SIG-M5 treated with dmso at 0.1 percent for 504 hours (cell line): ENCODE measurements around the gene TBC1D21.

Experiments
- DNase-seq: peaks from one replicate; lab custom pipeline; 2025; ENCODE audit not compliant: unreplicated experiment; lab: John Stamatoyannopoulos, UW

The TBC1D21 gene

DNA sequence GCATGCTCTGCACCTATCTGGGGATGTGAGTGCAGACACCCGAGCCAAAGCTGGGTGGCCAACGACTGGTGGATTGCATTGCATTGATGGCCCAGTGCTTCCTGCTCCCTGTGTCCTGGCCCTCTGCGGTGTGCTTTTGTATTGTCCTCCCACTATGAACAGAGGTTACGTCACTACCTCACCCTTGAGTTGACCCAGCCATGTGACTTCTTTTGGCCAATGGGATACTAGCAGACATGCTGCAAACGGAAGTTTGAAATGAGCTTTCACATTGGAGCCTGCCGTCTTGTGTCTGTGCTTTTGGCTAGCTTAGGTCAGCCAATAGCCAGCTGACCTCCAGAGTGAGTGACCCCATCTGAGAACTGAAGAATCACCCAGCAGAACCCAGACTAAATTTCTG lies 15.3 kb upstream of the TBC1D21 start:
- DNase-seq, result no peak

DNA sequence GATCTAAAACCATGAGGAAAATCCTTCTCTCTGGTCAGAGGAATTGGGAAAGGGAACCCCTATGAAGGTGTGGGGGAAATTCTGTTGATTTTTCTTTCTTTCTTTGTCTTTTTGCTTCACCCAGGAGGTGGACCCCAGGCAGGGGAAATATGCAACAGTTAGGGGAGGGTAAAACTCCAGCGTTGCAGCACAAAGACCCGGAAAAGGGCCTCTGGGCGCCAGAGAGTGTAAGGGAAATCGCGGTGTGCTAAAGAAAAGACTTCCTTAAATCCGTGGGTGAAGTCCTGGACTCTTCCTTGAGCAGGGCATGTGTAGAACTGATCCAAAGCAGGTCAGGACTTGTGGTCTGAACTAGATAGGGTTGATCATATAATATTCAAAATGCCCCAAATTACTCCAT lies 11.1 kb upstream of the TBC1D21 start:
- no peak for DNase-seq

DNA sequence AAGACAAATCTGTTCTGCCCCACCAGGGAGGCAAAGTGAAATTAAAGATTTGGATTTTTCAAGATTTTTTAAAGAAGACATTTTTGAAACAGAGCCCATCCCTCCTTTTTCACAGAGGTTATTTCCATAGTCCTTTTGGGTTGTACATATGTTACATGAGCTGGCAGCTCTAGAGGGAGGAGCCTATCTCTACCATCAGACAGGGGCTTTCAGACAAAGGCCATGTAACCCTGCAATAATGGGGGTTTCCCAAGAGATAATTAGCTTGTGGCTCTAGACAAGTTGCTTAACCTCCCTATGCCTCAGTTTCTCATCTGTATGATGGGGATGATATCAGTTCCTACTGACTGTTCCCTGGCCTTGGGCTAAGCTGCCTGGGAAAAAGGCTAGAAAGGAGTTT lies 8.0 kb upstream of the TBC1D21 start:
- DNase-seq, result no peak

DNA sequence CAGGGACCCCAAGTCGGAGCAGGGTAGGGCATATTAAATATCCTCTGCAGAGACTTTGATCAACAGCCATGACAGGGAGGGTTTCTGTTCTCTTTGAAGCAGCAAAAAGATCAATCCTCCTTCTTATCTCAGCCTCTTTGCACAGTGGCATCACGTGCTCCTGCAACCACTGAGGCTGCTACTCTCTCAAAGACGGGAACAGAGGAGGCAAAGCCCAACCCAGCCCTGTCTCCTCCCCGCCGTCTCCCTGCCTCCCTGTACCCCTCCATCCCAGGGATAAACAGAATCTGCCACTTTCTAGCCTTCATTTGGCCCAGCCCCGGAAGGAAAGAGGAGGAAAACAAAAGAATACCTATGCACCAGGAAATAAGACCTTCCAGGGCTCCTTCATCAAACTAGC lies 7.5 kb upstream of the TBC1D21 start:
- no peak for DNase-seq

DNA sequence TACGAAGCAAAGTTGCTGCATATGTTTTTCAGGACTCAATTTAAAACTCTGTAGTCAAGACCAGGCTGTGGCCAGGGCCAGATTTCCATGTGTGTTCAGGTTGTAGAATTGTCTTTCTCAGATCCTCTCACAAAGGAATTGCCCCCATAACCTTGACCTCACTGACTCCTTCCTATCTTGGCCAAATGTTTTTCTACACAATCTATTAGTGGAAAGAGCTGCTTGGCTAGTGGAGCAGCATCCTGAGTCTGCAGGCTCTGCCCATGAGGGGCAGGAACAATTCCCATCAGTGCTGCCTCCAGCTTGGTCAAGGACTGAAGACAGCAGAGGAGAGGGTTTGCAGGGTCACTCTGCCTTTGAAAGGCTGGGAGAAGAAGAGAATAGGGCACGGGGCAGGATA lies 6.9 kb upstream of the TBC1D21 start:
- no peak for DNase-seq

GRCh38 chr15:73866881-73867410 lies 6.4 kb upstream of the TBC1D21 start:
- DNase-seq, result no peak

- no peak for DNase-seq
These were observed 5.9 kb upstream of the TBC1D21 start for GRCh38 chr15:73867426-73867825.

DNA sequence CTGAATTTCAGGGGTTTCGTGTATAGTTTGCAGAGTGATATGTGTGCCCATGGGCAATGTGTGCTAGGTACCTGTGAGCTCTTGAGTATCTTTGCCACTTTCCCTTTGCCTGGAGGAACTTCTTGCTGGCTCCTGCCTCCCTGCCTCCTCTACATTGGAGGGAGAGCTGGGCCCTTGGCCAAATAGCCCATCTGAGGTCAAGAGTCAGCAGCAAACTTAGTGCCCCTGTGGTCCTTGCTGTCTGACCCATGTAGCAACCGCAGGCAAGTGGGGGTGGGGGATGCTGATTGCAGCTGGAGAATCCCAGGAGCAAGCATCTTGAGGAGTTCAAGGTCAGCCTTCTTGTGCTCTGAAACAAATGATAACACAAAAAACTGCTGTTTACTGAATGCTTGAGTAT lies 5.4 kb upstream of the TBC1D21 start:
- no peak for DNase-seq

DNA sequence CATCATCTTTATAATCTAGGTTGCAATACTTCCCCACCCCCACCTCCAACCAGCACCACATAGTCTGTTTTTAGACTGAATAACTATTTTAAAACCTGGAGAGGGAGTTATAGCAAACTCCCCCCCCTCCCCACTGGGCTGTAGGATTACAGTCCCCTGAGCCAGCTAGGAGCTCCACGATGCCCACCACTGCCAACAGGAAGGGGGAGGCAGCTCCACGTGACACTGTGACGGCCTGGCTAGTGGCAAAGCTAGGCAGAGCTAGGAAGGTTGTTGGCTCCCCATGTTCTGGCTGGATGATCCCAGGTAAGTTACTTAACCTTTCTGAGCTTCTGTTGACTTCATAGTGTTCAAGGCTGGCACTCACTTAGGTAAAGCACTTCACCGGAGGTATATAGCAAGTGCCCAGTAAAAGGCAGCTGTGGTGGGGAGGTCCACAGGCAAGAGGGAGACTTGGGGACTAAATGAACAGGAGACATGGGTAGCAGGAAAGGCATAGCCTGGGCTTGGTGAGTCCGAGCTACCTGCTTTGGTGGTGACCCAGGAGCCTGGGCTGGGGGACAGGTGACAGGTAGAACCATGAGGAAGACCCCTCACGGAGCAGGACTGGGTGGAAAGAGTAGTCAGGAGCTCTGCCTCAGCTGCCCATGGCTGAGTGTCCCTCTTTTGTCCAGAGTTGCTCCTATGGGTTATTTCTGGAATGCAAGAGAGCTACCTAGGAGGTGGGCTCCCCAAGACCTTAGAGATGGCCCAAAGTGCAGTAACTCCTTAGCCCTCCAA lies 4.0 kb upstream of the TBC1D21 start:
- DNase-seq, result no peak

- no peak for DNase-seq
These were observed 2.5 kb upstream of the TBC1D21 start for GRCh38 chr15:73870700-73871408.

DNA sequence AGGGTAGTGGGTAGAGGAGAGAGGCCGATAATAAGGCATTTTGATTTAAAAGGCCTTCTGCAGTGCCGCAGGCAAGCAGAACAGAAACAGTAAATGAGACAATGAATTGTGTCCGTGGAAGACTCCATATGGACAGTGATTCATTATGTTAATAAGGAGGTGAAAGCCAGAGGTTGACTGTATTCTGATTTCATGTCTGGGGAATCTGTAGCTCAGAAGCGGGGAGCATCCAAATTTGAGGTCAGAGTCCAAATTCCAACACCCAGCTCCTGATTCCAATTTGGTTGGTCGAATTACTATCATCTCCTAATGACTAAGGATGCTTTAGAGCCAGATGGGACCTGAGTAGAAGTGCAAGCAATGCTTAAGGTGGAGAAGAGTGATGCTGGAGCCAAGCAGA lies 1.0 kb upstream of the TBC1D21 start:
- DNase-seq, result no peak

DNA sequence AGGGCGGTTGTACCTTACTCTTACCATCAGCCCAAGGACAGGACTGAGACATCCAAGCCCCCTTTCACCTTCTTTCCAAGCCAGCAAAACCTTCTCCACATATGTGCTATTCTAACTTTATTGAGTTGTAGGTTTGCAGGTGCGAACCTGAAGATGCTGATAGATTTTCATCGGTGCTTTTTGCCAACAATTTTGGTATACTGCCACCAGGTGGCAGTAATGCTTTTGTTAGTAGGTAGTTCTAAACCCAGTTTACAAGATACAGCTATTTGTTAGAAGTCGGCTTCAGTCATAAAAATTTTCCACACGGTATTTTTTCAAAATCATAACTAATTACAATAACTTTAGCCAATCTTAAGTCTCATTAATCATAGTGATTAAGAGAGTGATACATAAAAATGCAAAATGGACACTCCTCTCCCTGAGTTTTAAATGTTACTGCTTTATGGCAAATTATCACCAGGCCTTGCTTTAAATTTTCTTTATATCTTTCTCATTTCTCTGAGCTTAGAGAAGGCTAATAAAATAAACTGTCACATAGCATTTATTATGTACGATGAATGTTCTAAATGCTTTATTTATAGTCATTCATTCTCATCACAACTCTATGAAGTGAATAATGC lies 636 bp downstream of the TBC1D21 start:
- DNase-seq, result peak; percentile 68

DNA sequence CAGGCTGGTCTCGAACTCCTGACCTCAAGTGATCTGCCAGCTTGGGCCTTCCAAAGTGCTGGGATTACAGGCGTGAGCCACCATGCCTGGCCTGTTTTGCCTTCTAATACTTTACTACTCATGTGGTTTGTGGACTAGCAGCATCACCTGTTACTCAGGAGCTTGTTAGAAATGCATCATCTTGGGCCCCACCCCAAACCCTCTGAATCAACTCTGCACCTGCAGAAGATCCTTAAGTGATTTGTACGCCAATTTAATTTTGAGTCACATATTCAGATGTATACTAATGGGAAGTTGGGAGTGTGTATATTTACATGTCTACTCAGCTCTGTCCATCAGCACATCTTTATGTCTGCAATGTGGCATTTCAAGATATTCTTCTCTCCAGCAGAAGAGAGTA lies 6.1 kb downstream of the TBC1D21 start:
- DNase-seq, result no peak

DNA sequence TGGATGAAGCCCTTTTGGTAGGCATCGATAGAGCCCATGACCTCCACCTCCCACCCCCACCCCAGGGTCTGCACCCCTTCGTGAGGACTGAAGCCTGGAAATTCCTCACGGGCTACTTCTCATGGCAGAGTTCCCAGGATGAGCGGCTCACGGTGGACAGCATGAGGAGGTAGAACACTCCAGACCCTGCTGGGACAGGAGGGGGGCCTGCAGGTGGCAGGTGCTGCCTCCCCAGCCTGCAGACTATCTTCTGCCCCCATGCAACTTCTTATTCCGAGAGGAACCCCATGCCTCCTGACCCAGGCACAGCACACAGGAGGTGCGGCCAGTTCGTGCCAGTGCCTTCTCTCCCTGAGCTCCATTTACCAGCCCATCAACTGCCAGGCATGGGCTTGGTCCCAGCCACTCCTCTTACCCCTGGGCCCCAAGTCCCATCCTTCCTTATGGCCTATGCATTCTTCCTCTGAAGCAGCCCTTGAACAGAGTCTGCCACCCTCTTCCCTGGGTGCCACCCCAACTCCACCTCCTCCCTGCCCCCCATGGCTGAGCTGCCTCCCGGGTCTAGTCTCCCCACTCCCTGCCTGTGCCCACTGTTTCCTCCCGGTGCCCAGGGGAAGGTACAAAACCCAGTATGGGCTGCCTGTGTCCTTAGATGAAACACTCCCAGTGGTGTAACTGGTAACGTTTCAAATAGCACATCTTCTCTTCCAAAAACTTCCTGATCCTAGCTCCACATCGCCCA lies 8.4 kb downstream of the TBC1D21 start:
- no peak for DNase-seq

- no peak for DNase-seq
These were observed 9.5 kb downstream of the TBC1D21 start for GRCh38 chr15:73882761-73883419.

DNA sequence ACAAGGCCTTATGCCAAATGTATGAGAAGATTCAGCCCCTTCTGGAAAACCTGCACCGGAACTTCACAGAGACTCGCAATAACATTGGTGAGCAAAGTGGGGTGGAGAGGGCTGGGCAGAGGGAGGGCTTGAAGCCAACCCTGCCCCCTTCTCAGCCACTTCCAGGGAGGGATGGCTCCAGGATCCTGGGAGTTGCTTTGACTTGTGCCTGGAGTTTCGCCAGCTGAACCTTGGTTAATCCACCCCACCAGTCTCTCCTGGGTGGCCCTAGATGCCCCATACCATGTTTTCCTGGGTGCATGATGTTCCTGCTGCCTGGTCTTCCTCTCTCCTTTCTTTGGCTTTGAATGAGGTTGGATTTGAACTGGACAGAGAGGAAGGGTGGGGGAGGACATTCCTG lies 10.8 kb downstream of the TBC1D21 start:
- DNase-seq, result no peak

DNA sequence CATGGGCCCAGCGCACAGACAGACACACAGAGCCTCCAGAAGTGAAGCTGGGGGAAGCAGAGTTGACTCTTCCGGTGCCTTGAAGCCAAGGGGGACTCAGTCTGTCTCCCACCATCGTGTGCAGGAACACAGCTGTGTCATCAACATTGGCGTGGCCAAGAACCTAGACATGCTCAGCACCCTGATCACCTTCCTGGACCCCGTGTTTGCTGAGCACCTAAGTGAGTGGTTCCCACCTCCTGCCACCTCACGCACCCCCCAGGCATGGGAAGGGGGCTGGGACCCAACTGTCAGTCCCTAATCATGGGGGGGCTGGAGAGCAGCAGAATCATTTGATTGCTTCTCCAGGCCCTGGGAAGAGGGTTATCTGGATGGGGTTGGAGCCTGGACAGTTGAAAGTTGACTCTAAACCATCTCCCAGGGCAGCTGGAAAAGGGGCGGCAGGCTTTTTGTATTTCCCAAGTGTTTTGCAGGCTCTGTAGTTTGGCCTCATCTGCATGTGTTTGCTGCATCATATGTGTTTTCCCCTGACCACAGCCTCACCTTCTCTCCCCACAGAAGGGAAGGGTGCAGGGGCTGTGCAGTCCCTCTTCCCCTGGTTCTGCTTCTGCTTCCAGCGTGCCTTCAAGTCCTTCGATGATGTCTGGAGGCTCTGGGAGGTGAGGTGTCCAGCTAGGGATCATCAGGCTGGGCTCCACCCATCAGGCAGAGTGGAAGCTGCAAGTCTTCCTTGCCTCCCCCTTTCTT lies 12.8 kb downstream of the TBC1D21 start:
- DNase-seq, result no peak

DNA sequence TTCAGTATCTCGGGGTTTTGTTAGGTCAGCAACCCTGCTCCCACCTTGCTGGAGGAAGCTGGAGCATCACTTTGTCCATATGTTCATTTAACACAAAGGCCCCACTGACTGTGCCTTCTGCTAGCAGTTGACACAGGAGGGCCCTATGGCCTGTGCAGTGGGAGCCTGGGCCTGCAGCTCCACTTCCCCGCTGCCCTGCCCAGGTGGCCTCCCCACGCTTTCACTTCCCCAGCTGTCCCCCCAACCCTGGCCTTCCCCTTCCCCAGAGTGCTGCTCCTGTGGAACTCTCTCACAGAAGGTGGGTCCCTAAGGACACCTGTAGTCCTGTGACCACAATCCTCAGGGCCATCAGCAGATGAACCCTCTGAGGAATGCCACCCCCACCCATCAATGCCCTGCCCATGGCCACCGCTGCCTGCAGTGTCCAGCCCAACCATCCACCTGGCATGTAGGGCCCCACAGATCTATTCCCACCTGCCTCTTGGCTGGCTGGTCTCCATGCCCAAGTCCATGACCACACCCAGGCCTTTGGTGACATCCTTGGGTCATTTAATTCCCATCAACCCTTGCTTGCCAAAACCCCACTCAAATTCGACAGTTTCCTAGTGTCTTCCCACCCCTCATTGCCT lies 13.5 kb downstream of the TBC1D21 start:
- DNase-seq, result no peak

- DNase-seq, result no peak
These were observed 14.1 kb downstream of the TBC1D21 start for GRCh38 chr15:73887481-73887880.
